Astrocyte (in vitro differentiated cells and primary cell): ENCODE data around the gene ZDHHC14. TPM values are rescaled to one million over a fixed set of nuclear protein-coding genes. Genes with fewer than 3 reads are reported as not detected.

Experiments used
- DNase-seq: peaks from one replicate; pipeline ENCODE4 v3.0.0-alpha.2; 2010; ENCODE audit warnings: low read depth
- FAIRE-seq: peaks from 2 replicates; lab custom pipeline; 2011; peaks lifted over from hg19 to GRCh38; lab: Jason Lieb, UNC
- H2AFZ ChIP-seq: 2 replicates; pipeline ENCODE4 v1.6.0; 2012; ENCODE audit warnings: low read depth, low read length, inconsistent platforms
- H3K27ac ChIP-seq: 2 replicates; pipeline ENCODE4 v1.5.1; 2011; ENCODE audit warnings: low read depth, low read length, inconsistent platforms
- H3K27me3 ChIP-seq: 2 replicates; pipeline ENCODE4 v1.6.0; 2011; ENCODE audit warnings: low read length, inconsistent platforms; ENCODE audit not compliant: insufficient read depth
- H3K36me3 ChIP-seq: 2 replicates; pipeline ENCODE4 v1.5.1; 2011; ENCODE audit warnings: low read length, inconsistent platforms; ENCODE audit not compliant: insufficient read depth
- H3K4me1 ChIP-seq: 2 replicates; pipeline ENCODE4 v1.5.1; 2011; ENCODE audit warnings: low read length, inconsistent platforms; ENCODE audit not compliant: insufficient read depth
- H3K4me2 ChIP-seq: 2 replicates; pipeline ENCODE4 v1.6.0; 2012; ENCODE audit warnings: low read length, inconsistent platforms
- H3K4me3 ChIP-seq: 2 replicates; pipeline ENCODE4 v1.5.1; 2011; ENCODE audit warnings: low read depth, mild to moderate bottlenecking, low read length, inconsistent platforms; ENCODE audit not compliant: insufficient read depth
- H3K79me2 ChIP-seq: 2 replicates; pipeline ENCODE4 v1.6.0; 2012; ENCODE audit warnings: mild to moderate bottlenecking, low read length, inconsistent platforms; ENCODE audit not compliant: insufficient read depth
- H3K9ac ChIP-seq: 2 replicates; pipeline ENCODE4 v1.6.0; 2012; ENCODE audit warnings: mild to moderate bottlenecking, low read length, inconsistent platforms
- H3K9me3 ChIP-seq: 2 replicates; pipeline ENCODE4 v1.5.1; 2012; ENCODE audit warnings: low read depth, mild to moderate bottlenecking, low read length, inconsistent platforms; ENCODE audit not compliant: insufficient read depth
- H4K20me1 ChIP-seq: 2 replicates; pipeline ENCODE4 v1.6.0; 2012; ENCODE audit warnings: low read length, inconsistent platforms; ENCODE audit not compliant: insufficient read depth
- H3K27ac Mint-ChIP-seq: one replicate; pipeline ENCODE4 v1.8.0; 2021; ENCODE audit warnings: mild to moderate bottlenecking, mixed read lengths; ENCODE audit not compliant: unreplicated experiment
- H3K27me3 Mint-ChIP-seq: one replicate; pipeline ENCODE4 v1.8.0; 2021; ENCODE audit warnings: low read depth, mixed read lengths; ENCODE audit not compliant: unreplicated experiment
- H3K36me3 Mint-ChIP-seq: one replicate; pipeline ENCODE4 v1.8.0; 2021; ENCODE audit warnings: low read depth, mixed read lengths; ENCODE audit not compliant: unreplicated experiment
- H3K4me1 Mint-ChIP-seq: one replicate; pipeline ENCODE4 v1.8.0; 2021; ENCODE audit warnings: low read depth, mixed read lengths; ENCODE audit not compliant: unreplicated experiment
- H3K4me3 Mint-ChIP-seq: one replicate; pipeline ENCODE4 v1.8.0; 2021; ENCODE audit warnings: mild to moderate bottlenecking, moderate library complexity, mixed read lengths; ENCODE audit not compliant: unreplicated experiment
- H3K9me3 Mint-ChIP-seq: one replicate; pipeline ENCODE4 v1.8.0; 2021; ENCODE audit warnings: mild to moderate bottlenecking, mixed read lengths; ENCODE audit not compliant: unreplicated experiment
- CTCF ChIP-seq: IDR thresholded peaks from 2 replicates; pipeline ENCODE4 v1.5.1; 2011; ENCODE audit warnings: low read depth, mild to moderate bottlenecking, inconsistent platforms, low read length, moderate library complexity; ENCODE audit not compliant: insufficient read depth
- EZH2 ChIP-seq: IDR thresholded peaks from 2 replicates; pipeline ENCODE4 v1.6.1; 2012; ENCODE audit warnings: mild to moderate bottlenecking, low read length, inconsistent platforms; ENCODE audit not compliant: insufficient read depth
- total RNA-seq: library from RNA; stranded (reverse); gene quantifications from 2 replicates; pipeline ENCODE4 v1.2.1, GENCODE V29; 2021

Gene ZDHHC14
- total RNA-seq, 1 donor from 2014 or later = 7.2 TPM

- H3K4me3 ChIP-seq = no peak overlapping the region
- H3K4me2 ChIP-seq = no peak overlapping the region
- no peaks in the 10 kb centered on the region for H3K36me3 ChIP-seq
- H3K27ac ChIP-seq = no peak overlapping the region
- no peak for FAIRE-seq
- no peaks in the 10 kb centered on the region for H3K9me3 ChIP-seq
- H3K4me1 Mint-ChIP-seq = peaks cover 11% of the 10 kb centered on the region
- H3K9me3 Mint-ChIP-seq = peaks cover 3% of the 10 kb centered on the region
- H4K20me1 ChIP-seq = no peaks in the 10 kb centered on the region
- no peaks in the 10 kb centered on the region for H3K79me2 ChIP-seq
- DNase-seq = no peak
- H3K4me3 Mint-ChIP-seq = no peak overlapping the region
- no peaks in the 10 kb centered on the region for H3K27me3 ChIP-seq
- no peak overlapping the region for H3K9ac ChIP-seq
- H3K27me3 Mint-ChIP-seq = peaks cover 39% of the 10 kb centered on the region
- no peak for TF ChIP-seq CTCF
- no peak for TF ChIP-seq EZH2
- no peak overlapping the region for H2AFZ ChIP-seq
- no peaks in the 10 kb centered on the region for H3K4me1 ChIP-seq
- peaks cover 12% of the 10 kb centered on the region for H3K36me3 Mint-ChIP-seq
- peak overlapping the region; percentile 35 for H3K27ac Mint-ChIP-seq
These were observed 170.2 kb downstream of the ZDHHC14 start for GRCh38 chr6:157551041-157551832.

GRCh38 chr6:157552081-157552747, 171.2 kb downstream of the ZDHHC14 start:
- TF ChIP-seq EZH2 = no peak
- TF ChIP-seq CTCF = no peak
- H3K36me3 ChIP-seq = no peaks in the 10 kb centered on the region
- FAIRE-seq (no peak), DNase-seq (no peak)
- peaks cover 7% of the 10 kb centered on the region for H3K36me3 Mint-ChIP-seq
- no peak overlapping the region for H3K4me2 ChIP-seq
- no peaks in the 10 kb centered on the region for H4K20me1 ChIP-seq
- H3K27ac Mint-ChIP-seq = no peak overlapping the region
- no peak overlapping the region for H3K27ac ChIP-seq
- no peak overlapping the region for H3K4me3 ChIP-seq
- no peak overlapping the region for H3K9ac ChIP-seq
- no peak overlapping the region for H3K4me3 Mint-ChIP-seq
- peaks cover under 1% of the 10 kb centered on the region for H3K9me3 Mint-ChIP-seq
- peaks cover 34% of the 10 kb centered on the region for H3K27me3 Mint-ChIP-seq
- peaks cover 11% of the 10 kb centered on the region for H3K4me1 Mint-ChIP-seq
- no peaks in the 10 kb centered on the region for H3K9me3 ChIP-seq
- peaks cover 2% of the 10 kb centered on the region for H3K27me3 ChIP-seq
- H3K79me2 ChIP-seq = no peaks in the 10 kb centered on the region
- no peak overlapping the region for H2AFZ ChIP-seq
- H3K4me1 ChIP-seq = no peaks in the 10 kb centered on the region
